Mesangial cell (primary cell): Measurements from ENCODE around the gene BTNL2. TPM values are rescaled to one million over a fixed set of nuclear protein-coding genes. Genes with fewer than 3 reads are reported as not detected.

Experiments
- total RNA-seq: library from RNA; depleted of rRNA; stranded (reverse); fragments of >200 nt; gene quantifications from 2 replicates; pipeline ENCODE4 v1.2.3, GENCODE V29; 2015

The BTNL2 gene, protein sequence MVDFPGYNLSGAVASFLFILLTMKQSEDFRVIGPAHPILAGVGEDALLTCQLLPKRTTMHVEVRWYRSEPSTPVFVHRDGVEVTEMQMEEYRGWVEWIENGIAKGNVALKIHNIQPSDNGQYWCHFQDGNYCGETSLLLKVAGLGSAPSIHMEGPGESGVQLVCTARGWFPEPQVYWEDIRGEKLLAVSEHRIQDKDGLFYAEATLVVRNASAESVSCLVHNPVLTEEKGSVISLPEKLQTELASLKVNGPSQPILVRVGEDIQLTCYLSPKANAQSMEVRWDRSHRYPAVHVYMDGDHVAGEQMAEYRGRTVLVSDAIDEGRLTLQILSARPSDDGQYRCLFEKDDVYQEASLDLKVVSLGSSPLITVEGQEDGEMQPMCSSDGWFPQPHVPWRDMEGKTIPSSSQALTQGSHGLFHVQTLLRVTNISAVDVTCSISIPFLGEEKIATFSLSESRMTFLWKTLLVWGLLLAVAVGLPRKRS
- total RNA-seq = not detected in 2 replicates

DNA sequence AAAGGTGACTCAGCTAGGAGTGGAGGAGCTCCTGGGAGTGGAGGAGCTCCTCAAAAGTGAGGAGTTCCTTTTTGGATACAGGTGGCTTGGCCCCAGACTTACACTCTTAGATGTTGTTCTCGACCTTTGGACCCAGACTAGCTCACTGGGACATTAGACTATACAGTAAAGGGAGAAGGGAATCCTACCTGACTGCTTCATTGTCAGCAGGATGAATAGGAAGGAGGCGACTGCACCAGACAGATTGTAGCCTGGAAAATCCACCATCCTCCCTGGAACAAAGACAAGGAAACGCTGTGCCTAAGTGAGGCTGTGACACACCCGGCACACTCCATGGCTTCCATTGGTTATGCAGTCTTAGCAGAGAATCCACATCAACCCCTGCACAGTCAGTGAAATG is at the start of gene BTNL2:
TSS of gene BTNL2 (minus strand) at position 325 of the 400 bp plus-strand sequence. CDS start at position 267, 58 bp downstream.

DNA sequence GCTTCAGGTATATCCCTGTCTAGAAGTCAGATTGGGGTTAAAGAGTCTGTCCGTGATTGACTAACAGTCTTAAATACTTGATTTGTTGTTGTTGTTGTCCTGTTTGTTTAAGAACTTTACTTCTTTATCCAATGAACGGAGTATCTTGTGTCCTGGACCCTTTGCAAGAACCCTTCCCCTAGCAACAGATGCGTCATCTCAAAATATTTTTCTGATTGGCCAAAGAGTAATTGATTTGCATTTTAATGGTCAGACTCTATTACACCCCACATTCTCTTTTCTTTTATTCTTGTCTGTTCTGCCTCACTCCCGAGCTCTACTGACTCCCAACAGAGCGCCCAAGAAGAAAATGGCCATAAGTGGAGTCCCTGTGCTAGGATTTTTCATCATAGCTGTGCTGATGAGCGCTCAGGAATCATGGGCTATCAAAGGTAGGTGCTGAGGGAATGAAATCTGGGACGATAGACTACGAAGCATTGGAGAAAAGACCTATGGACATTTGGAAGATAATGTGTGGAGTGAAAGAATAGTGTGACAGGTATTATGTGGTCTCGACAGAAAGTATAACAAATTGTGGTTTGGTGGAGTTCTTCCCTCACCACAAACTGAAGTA is 32.7 kb upstream of the BTNL2 start, which contains the start of gene HLA-DRA:
TSS of gene HLA-DRA (plus strand) at position 286 of the 613 bp plus-strand sequence. CDS start at position 350, 64 bp downstream.

DNA sequence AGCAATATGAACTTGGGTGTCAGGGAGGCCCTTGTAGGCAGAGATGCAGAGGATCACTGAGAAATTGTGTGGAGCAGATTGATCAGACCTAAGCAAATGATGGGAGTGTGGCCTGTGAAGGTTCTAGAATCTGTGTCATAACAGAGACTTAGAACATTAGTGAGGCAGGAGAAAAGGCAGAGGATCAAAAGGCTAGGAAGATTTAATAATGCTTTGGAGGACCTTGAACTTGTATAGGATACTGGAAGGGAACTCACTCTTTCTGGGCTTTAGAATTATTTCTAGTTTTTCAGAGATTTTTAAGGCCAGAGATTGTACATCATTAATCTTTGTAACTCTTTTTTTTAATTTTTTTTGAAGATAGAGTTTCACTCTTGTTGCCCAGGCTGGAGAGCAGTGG is 35.2 kb downstream of the BTNL2 start, which contains the start of gene TSBP1:
TSS of gene TSBP1 (minus strand) at position 101 of the 400 bp plus-strand sequence. CDS start 197 bp downstream, outside the sequence.

Other genes starting within 250 kb of the BTNL2 start
- gene EGFL8, start 242.6 kb downstream of the BTNL2 start, total RNA-seq = 2.3 and 8.9 TPM in 2 replicates
- 60.5 and 70.9 TPM in 2 replicates for gene AGPAT1, start 231.1 kb downstream of the BTNL2 start, total RNA-seq
- gene RNF5, start 228.8 kb downstream of the BTNL2 start, total RNA-seq = 61.1 and 63.1 TPM in 2 replicates
- gene AGER, start 222.9 kb downstream of the BTNL2 start, total RNA-seq = 2.1 and 3.4 TPM in 2 replicates
- 37.0 and 59.1 TPM in 2 replicates for gene PBX2, start 217.0 kb downstream of the BTNL2 start, total RNA-seq
- 7.8 and 14.1 TPM in 2 replicates for gene GPSM3, start 214.5 kb downstream of the BTNL2 start, total RNA-seq
- gene NOTCH4, start 183.1 kb downstream of the BTNL2 start, total RNA-seq = 1.1 TPM in 2 replicates
- gene TSBP1, start 35.3 kb downstream of the BTNL2 start, total RNA-seq = not detected in 2 replicates
- not detected in 2 replicates for gene HLA-DRA, start 32.7 kb upstream of the BTNL2 start, total RNA-seq
- not detected in 2 replicates for gene HLA-DRB5, start 123.1 kb upstream of the BTNL2 start, total RNA-seq
- 0.16 and 0.38 TPM in 2 replicates for gene HLA-DRB1, start 182.7 kb upstream of the BTNL2 start, total RNA-seq
- gene HLA-DQA1, start 230.2 kb upstream of the BTNL2 start, total RNA-seq = not detected in 2 replicates